Pancreas (tissue), 10 donors: Measurements from ENCODE around the gene KLF3. TPM values are rescaled to one million over a fixed set of nuclear protein-coding genes. Genes with fewer than 3 reads are reported as not detected.

Source experiments
- ATAC-seq, 4 donors: fragments of 200-7000 bp; cut with Tn5 transposase; one replicate each; pipeline versions ENCODE4 v1.8.0 to v1.9.1; 2020; ENCODE audit warnings: mild to moderate bottlenecking in 4 of 4, moderate library complexity in 4 of 4
- DNase-seq, 6 donors: peaks; one replicate each; pipeline ENCODE4 v3.0.0-alpha.2; 2020
- FAIRE-seq: peaks from 2 replicates; lab custom pipeline; 2012; peaks lifted over from hg19 to GRCh38; lab: Jason Lieb, UNC
- H3K27ac ChIP-seq, 4 donors: fragments of 200-600 bp; sonication (generic); 1 replicate in 3 of 4; 2 replicates in 1 of 4; pipeline versions ENCODE4 v1.5.0 to v1.8.0; 2020
- H3K27me3 ChIP-seq, 4 donors: fragments of 200-600 bp; one replicate each; pipeline ENCODE4 v1.8.0; 2021
- H3K36me3 ChIP-seq, 3 donors: fragments of 200-600 bp; sonication (generic) in 1 of 3; one replicate each; pipeline versions ENCODE4 v1.5.0 to v1.8.0; 2020 to 2021
- H3K4me1 ChIP-seq, 3 donors: fragments of 200-600 bp; one replicate each; pipeline ENCODE4 v1.8.0; 2021
- H3K4me3 ChIP-seq, 4 donors: fragments of 200-600 bp; sonication (generic) in 2 of 4; one replicate each; pipeline versions ENCODE4 v1.5.0 to v1.8.0; 2020 to 2021
- H3K9me3 ChIP-seq, 4 donors: fragments of 200-600 bp; one replicate each; pipeline ENCODE4 v1.8.0; 2021
- WGBS, 2 donors: extraction: QIAGEN DNeasy Blood & Tissue Kit; methylation state at CpG; one replicate each; pipeline ENCODE4 v1.1.7; 2013; 5-methylcytosine and 5-hydroxymethylcytosine counted together
- intact Hi-C, 3 donors: fragments of 100-400 bp; cut with DNase I; formaldehyde crosslinking; loops; one replicate each; pipeline versions ENCODE4 v1.11.1 to v1.14.2; 2022
- polyA plus RNA-seq, 2 donors: library from polyadenylated mRNA; stranded (reverse); fragments of 200-250 nt; gene quantifications; one replicate each; pipeline ENCODE4 v1.2.3, GENCODE V29; 2013
- total RNA-seq, 6 donors: library from RNA; stranded (reverse); fragmentation: NEBNext Ultra II Directional in 4 of 6; extraction: Animal tissue kit (Norgen Biotek cat#: 25700) in 4 of 6; gene quantifications; one replicate each; pipeline versions ENCODE4 v1.2.1 to v1.2.4, GENCODE V29; 2021 to 2023
- TF ChIP-seq, protein P1 (sequence below), 4 donors: fragments of 200-600 bp; sonication (generic) in 3 of 4; IDR thresholded peaks; one replicate each; pipeline versions ENCODE4 v1.5.0 to v1.8.0; 2021; ENCODE audit warnings: antibody characterized with exemption in 4 of 4
- donor health status: healthy with polysubstance abuse.
- donor health status: DM: no; HTN: no; CAD: no; lungs with moderate emphysema.
- donor health status: DM: no; HTN: no; CAD: no.
- donor health status: control.
- donor health status: control.
- donor health status: Bipolar disorder and iron deficiency.
- donor health status: DM: yes; HTN: yes; CAD: no.
- donor health status: DM: no; HTN: no; CAD: no.
- donor health status: DM: no; HTN: no; CAD: no.
- donor health status: DM: yes; HTN: yes; CAD: no.

KLF3 gene
- total and polyA plus RNA-seq, 8 donors = 8.7 to 33.4 (median 25.0) TPM

DNA sequence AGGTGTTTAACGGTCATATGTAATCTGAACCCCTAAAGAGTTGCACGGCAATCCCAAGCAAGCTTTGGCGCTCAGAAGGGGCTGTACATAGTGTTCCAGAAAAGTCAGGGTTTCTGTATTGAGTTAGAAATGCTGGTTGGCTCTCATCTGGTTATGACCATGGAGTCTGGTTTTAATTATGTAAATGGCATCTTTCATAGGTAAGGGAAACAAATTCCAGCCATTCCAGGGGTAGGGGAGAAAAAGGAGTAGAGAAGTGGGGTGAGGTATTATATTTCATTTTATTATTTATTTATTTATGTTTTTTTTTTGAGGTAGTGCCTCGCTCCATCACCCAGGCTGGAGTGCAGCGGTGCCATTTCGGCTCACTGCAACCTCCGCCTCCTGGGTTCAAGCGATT, 15.9 kb downstream of the KLF3 start:
- no peaks in the 10 kb centered on the region for H3K27me3 ChIP-seq
- TF ChIP-seq, protein P1, sequence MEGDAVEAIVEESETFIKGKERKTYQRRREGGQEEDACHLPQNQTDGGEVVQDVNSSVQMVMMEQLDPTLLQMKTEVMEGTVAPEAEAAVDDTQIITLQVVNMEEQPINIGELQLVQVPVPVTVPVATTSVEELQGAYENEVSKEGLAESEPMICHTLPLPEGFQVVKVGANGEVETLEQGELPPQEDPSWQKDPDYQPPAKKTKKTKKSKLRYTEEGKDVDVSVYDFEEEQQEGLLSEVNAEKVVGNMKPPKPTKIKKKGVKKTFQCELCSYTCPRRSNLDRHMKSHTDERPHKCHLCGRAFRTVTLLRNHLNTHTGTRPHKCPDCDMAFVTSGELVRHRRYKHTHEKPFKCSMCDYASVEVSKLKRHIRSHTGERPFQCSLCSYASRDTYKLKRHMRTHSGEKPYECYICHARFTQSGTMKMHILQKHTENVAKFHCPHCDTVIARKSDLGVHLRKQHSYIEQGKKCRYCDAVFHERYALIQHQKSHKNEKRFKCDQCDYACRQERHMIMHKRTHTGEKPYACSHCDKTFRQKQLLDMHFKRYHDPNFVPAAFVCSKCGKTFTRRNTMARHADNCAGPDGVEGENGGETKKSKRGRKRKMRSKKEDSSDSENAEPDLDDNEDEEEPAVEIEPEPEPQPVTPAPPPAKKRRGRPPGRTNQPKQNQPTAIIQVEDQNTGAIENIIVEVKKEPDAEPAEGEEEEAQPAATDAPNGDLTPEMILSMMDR (IDR thresholded peaks at IDR 0.05) = no peak
- peaks cover 12 to 26% (median 15%) of the 10 kb centered on the region in 3 donors for H3K4me1 ChIP-seq
- 94 to 98% methylated on average over 8 of the region's 8 CpGs for WGBS, 2 donors
- no peaks in the 10 kb centered on the region for H3K9me3 ChIP-seq
- H3K36me3 ChIP-seq = peaks cover 0 to 21% (median 7%) of the 10 kb centered on the region in 3 donors
- no peak overlapping the region for H3K27ac ChIP-seq
- intact Hi-C loops = loop anchor here in 2 of 3 donors (10.0 kb wide), 3 partner anchors 295 to 495 kb away; no protein-coding TSS in a partner anchor
- FAIRE-seq (no peak), DNase-seq (no peak), ATAC-seq (no peak)
- no peak overlapping the region for H3K4me3 ChIP-seq

GRCh38 chr4:38681281-38681991, 17.4 kb downstream of the KLF3 start:
- H3K4me3 ChIP-seq = no peak overlapping the region
- no peaks in the 10 kb centered on the region for H3K27me3 ChIP-seq
- intact Hi-C loops = loop anchor here in 1 of 3 donors (10.0 kb wide), 1 partner anchor 357 kb away; no protein-coding TSS in a partner anchor
- TF ChIP-seq, protein P1 (IDR thresholded peaks at IDR 0.05) = no peak
- ATAC-seq = no peak
- H3K9me3 ChIP-seq = no peaks in the 10 kb centered on the region
- DNase-seq = no peak
- FAIRE-seq = no peak
- peaks cover 0 to 21% (median 7%) of the 10 kb centered on the region in 3 donors for H3K36me3 ChIP-seq
- H3K27ac ChIP-seq = no peak overlapping the region
- 74 to 80% methylated on average over 12 of the region's 12 CpGs for WGBS, 2 donors
- peaks cover 6 to 17% (median 15%) of the 10 kb centered on the region in 3 donors for H3K4me1 ChIP-seq

DNA sequence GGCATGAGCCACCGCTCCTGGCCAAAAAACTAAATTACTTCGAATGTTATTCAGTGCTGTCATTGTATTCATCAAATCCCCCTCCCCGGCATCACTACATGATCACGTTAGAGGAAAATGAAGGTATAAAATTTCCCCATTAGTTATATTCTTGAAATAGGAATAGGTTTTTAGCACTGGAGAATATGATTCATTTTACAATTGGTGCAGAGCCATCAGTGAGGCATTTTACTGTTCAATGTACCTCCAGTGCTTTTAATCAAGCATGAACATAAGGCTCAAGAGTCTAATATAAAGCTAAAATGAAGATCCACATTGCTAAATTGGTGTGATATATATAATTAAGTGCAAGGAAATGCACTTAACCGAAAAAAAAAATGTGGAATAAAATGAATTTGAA, 18.3 kb downstream of the KLF3 start:
- ATAC-seq (no peak), FAIRE-seq (no peak), DNase-seq (no peak)
- intact Hi-C loops = loop anchor here in 1 of 3 donors (10.0 kb wide), 1 partner anchor 358 kb away; no protein-coding TSS in a partner anchor
- 82 to 86% methylated on average over 5 of the region's 5 CpGs for WGBS, 2 donors
- Histone ChIP-seq H3K4me3 (no peak overlapping the region), H3K4me1 (peaks cover 6 to 17% (median 17%) of the 10 kb centered on the region in 3 donors), H3K27me3 (no peaks in the 10 kb centered on the region), H3K9me3 (no peaks in the 10 kb centered on the region), H3K27ac (no peak overlapping the region), H3K36me3 (peaks cover 0 to 21% (median 7%) of the 10 kb centered on the region in 3 donors)
- TF ChIP-seq, protein P1 (IDR thresholded peaks at IDR 0.05) = no peak

GRCh38 chr4:38683276-38683675, 19.3 kb downstream of the KLF3 start:
- peaks cover 6 to 17% (median 15%) of the 10 kb centered on the region in 3 donors for H3K4me1 ChIP-seq
- H3K4me3 ChIP-seq = no peak overlapping the region
- no peaks in the 10 kb centered on the region for H3K9me3 ChIP-seq
- no peak for ATAC-seq
- TF ChIP-seq, protein P1 (IDR thresholded peaks at IDR 0.05) = no peak
- no peak for DNase-seq
- WGBS, 2 donors = 84 to 85% methylated on average over 3 of the region's 3 CpGs
- no peaks in the 10 kb centered on the region for H3K27me3 ChIP-seq
- FAIRE-seq = no peak
- H3K27ac ChIP-seq = peak overlapping the region in 1 of 4 donors; percentile 10
- peaks cover 0 to 21% (median 8%) of the 10 kb centered on the region in 3 donors for H3K36me3 ChIP-seq
- intact Hi-C loops = loop anchor here in 1 of 3 donors (10.0 kb wide), 1 partner anchor 358 kb away; no protein-coding TSS in a partner anchor
